D721Med (cell line): ENCODE results near the gene ZFP42.

Experiments used
- DNase-seq: peaks from one replicate; pipeline ENCODE4 v3.0.0; 2011; ENCODE audit warnings: low spot score; ENCODE audit not compliant: insufficient read length
- FAIRE-seq: peaks from 2 replicates; lab custom pipeline; 2011; peaks lifted over from hg19 to GRCh38; lab: Jason Lieb, UNC
- CTCF ChIP-seq: IDR thresholded peaks from 2 replicates; pipeline ENCODE4 v1.5.1; 2012; ENCODE audit warnings: mild to moderate bottlenecking, control low read depth; ENCODE audit not compliant: insufficient read depth; ENCODE audit errors: missing control alignments

Gene ZFP42

GRCh38 chr4:188018262-188018661 lies 22.7 kb downstream of the ZFP42 start:
- DNase-seq (no peak), FAIRE-seq (no peak)
- TF ChIP-seq CTCF = no peak

DNA sequence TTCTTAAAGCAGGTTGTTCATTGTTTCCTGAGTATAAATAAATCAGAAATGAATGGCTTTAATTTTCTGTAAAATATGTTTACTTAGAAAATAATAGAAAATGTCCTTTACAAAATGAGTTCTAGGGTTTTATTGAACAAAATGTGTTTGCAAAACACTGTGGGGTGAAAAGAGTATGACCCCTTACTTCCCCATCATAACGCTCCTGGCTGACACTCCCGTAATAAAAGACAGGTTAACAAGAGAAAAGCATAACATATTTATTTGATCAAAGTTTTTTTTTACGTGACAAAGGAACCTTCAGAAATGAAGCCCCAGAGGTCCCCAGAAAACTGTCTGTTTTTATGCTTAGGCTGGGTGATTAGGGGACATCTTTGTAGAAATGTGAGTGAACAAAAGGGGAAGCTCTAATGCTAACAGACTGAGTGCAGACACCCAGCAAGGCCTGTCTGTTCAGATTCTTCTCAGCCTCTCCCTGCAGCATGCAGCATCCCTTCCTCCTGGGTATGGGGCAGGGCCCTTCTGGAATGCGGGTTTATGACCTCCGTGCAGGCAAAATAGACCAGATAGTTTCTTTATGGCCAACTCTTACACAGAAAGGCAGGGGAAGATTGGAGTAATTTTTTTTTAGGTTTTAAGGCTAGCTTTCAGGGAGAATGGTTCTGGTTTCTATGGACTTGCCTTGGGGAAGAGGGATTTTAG lies 26.1 kb downstream of the ZFP42 start:
- no peak for DNase-seq
- no peak for FAIRE-seq
- TF ChIP-seq CTCF = no peak

DNA sequence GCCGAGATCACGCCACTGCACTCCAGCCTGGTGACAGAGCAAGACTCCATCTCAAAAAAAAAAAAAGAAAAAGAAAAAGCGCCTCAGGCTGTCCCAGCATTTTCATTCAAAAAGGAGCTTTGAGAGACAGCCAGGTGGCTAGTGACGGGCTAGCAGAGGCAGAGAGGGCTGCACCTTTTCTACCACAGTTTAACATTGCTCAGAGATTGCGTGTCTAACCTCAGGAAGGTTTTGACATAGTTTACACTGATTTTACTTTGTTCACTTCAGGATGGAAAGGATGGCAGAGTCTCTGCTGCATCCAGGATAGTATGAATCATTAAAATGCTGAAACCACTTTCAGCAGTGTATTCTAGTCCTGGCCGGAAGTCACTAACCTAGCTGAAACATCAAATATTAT lies 28.1 kb downstream of the ZFP42 start:
- DNase-seq (no peak), FAIRE-seq (no peak)
- no peak for TF ChIP-seq CTCF

- TF ChIP-seq CTCF = no peak
- DNase-seq = no peak
- no peak for FAIRE-seq
Measured at GRCh38 chr4:188025476-188025875, 29.9 kb downstream of the ZFP42 start.

DNA sequence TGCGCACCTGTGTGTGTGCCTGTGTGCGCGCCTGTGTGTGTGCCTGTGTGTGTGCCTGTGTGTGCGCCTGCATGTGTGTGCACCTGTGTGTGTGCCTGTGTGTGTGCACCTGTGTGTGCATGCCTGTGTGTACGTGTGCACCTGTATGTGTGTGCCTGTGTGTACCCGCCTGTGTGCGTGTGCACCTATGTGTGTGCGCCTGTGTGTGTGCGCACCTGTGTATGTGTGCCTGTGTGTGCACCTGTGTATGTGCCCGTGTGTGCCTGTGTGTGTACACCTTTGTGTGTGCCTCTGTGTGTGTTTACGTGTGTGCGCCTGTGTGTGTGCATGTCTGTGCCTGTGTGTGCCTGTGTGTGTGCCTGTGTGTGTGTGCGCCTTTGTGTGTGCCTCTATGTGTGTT lies 33.5 kb downstream of the ZFP42 start:
- TF ChIP-seq CTCF = no peak
- FAIRE-seq = no peak
- no peak for DNase-seq

DNA sequence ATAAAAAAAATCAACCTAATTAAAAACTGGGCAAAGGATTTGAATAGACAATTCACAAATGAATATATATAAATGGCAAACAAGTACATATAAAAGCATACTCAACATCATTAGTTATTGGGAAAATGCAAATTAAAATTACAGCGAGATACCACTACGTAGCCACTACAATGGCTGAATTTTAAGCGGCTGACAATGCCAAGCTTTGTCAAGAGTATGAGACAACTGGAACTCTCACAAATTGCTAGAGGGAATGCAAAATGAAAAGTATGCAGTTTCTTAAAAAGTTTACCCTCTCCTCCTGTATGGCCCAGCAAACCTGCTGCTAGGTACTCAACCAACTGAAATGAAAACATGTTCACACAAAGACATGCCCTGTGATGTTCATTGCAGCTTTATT lies 34.8 kb downstream of the ZFP42 start:
- FAIRE-seq (no peak), DNase-seq (no peak)
- no peak for TF ChIP-seq CTCF

DNA sequence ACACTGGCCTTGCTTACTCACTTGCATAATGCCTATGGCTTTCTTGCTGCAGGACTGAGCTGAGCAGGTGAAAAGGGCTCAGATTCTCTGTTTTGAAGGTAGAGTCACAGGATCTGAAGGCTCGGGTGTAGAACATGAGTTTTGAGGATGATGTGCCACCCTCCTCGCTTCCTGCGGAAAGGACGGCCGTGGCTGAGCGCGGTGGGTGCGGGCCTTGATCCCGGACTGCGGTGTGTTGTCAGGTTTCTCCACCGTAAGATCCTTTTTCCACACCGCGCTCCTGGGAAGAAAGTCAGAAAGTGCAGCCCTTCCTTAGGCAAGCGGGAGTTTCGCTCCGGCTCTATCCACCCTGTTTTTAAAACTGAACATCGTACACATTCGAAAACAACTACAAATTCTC lies 36.2 kb downstream of the ZFP42 start:
- no peak for TF ChIP-seq CTCF
- FAIRE-seq (no peak), DNase-seq (no peak)
